Activated CD4-positive, alpha-beta T cell treated with anti-CD3 and anti-CD28 coated beads, Interleukin-2, amount 50 U/mL, for 1 hour (primary cell): ENCODE results near the gene RAB1B.

Experiments used
- DNase-seq: peaks from one replicate; pipeline ENCODE4 v3.0.0-alpha.2; 2020

The RAB1B gene

DNA sequence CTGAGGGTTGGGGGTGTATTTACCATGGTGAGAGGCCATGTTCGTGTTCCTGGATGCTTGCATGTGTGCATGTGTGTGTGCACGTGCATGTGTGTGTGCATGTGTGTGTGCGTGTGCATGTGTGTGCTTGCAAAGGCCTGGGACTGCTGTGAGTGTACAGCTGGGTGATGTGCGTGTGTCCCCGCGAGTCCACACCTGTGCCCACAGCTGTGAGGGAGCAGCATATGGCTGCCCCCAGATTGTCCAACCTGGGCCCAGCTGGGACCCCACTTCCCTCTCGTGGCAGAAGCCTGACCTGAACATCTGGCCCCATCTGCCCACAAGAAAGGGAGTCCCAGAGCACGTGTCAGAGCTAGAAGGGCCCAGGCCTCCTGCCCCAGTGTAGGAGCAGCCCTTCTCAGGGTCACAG, 56.8 kb downstream of the RAB1B start:
- DNase-seq, result no peak

- no peak for DNase-seq
Measured at GRCh38 chr11:66326261-66327111, 58.0 kb downstream of the RAB1B start.
